Dermis lymphatic vessel endothelial cell (primary cell): Measurements from ENCODE around the gene NFATC2. TPM values are rescaled to one million over a fixed set of nuclear protein-coding genes. Genes with fewer than 3 reads are reported as not detected.

Experiments
- total RNA-seq: library from RNA; depleted of rRNA; stranded (reverse); fragments of >200 nt; gene quantifications from 2 replicates; pipeline ENCODE4 v1.2.1, GENCODE V29; 2014

Gene NFATC2
- total RNA-seq, result 3.3 and 9.0 TPM in 2 replicates

DNA sequence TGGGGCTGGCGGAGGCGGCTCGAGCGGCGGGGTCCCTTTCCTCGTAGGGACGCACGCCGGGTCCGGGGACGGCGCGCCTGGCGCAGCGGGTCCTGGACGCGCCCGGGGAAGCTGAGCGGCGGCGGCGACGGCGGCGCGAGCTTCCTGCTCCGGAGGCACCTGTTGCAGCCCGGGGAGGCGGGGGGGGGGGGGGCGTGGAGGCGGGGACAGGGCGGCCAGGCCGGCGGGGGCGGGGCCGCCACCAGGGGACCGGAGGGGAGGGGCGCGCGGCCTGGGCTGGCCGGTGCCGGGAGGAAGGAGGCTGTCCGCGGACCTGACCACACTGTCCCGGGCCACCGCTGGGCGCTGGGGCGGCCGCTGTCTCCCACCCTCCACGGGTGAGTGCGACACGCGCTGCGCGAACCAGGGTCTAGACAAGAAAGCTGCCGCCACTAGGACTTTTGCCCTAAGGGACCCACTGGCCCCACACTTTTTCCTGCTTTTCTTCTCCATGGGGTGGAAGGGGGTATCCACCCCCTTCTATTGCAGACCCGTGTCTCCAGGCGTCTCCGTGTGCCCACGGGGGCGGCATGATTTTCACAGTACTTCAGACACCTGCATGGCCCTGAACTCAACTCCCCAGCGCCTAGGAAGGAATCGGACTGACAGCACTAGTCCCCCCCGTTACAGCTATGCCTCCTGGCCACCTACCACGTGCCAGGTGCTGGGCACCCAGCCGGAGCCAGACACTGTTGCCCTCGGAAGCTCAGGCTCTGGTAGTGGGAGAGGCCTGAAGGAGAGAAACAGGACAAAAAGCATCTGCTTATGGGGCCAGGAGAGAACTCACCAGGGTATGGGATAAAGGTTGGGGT lies at the start of gene NFATC2:
Gene NFATC2, minus strand, starts transcription at position 149 of the 851 bp plus-strand sequence. CDS start 220 bp downstream, outside the sequence.

Other genes with a start within 250 kb of the NFATC2 start
- 60.3 and 68.5 TPM in 2 replicates for gene ATP9A, start 225.7 kb upstream of the NFATC2 start, total RNA-seq